ENCODE measurements around the gene ZC3H7B. TPM values are rescaled to one million over a fixed set of nuclear protein-coding genes. Genes with fewer than 3 reads are reported as not detected.

The ZC3H7B gene
- total RNA-seq, 1 donor from 2014 or later, result 51.3 TPM

DNA sequence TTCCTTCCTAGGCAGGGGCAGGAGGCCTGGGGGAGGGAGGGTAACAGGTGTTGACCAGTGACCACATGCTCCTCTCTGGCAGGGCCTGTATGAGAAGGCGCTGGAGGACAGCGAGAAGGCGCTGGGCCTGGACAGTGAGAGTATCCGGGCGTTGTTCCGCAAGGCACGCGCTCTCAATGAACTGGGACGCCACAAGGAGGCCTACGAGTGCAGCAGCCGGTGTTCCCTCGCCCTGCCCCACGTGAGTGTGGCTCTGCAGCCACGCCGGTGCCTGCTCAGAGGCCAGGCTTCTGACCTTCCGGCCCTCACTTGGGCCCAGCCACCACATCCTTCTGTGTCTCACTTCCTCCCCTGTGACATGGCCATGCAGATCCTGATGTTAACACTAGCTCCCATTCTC lies 25.8 kb downstream of the ZC3H7B start:
- no peak for DNase-seq

DNA sequence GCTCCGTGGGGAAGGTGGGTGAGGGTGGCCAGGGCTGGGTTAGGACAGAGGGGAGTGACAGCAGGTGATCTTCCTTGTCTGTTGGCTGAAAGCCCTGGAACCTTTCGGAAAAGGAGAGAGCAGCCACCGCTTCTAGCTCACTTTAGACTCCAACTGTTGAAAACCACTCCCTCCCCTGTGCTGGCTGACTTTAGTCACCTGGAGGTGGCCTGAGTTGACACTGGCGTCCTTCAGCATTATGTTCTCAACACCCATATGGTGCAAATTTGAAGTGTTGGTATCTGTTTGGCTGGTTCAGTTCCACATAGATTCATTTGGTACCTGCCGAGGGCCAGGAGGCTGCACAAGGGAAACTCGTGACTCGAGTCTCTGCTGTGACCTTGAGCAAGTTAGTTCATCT lies 28.8 kb downstream of the ZC3H7B start:
- no peak for DNase-seq

DNA sequence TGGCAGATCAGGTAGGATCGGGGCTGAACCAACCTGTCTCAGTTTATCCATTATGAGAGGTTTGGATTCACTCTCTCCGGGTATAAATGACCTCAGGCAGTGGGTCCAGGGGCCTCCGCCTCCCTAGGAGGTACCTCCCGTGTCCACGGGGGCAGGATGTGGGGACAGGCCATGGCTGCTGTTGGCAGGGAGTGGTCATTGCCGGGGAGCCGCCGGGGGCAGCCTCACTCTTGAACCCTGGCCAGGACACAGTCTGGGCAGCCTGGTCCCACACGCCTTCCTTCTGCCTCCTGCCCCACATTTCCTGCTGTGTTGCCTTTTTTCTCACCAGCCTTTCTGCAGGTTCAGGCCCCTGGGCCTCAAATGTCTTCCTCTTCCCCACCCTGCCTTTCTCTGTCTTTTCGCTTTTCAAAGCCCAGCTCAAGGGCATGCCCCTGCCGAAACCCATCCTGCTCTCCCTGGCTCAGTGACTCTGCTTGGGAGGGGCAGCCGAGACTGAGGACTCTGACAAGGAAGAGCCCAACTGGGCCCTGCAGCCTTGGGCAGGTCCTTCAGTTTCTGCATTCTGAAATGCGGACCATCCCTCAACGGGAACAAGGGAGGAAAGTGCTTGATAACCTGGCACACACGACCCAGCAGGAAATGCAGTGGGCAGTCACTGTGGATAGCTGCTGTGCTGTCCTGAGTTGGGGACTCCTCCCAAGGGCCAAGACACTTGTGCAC lies 31.1 kb downstream of the ZC3H7B start:
- no peak for DNase-seq

DNA sequence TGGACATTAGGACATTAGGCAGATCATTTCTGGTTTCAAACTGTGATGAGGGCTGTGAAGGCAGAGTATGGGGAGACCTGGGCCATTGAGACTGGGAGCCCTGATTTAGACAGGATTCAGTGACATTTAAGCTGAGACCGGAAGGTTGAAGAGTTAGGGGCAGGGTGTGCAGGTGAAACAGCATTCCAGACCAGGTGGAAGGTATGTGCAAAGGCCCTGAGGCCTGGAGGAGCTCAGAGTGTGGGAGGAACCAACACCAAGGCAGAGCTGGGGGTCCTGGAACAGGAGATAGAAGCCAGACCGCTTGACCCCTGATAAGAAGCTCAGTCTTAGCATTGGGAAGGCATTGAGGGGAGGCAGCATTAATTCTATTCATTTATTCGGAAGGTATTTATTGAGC lies 32.5 kb downstream of the ZC3H7B start:
- no peak for DNase-seq

DNA sequence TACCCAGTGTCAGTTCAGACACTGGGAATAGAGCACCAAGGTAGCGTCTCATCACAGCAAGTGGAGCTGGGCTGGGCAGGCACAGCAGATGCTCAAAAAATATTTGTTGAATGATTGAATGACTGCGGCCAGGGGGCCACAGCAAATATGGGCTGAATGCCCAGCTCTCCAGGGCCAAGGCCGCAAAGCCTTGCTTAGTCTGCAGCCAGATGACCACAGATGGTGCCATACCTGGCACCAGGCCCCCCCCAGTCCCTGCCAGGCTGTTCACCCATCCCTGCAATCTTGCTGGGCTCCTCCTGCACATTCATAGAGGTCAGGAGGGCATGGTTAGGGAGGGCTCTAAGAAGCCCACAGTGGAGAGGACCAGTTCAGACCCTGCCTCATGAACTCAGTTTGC lies 32.9 kb downstream of the ZC3H7B start:
- no peak for DNase-seq

DNA sequence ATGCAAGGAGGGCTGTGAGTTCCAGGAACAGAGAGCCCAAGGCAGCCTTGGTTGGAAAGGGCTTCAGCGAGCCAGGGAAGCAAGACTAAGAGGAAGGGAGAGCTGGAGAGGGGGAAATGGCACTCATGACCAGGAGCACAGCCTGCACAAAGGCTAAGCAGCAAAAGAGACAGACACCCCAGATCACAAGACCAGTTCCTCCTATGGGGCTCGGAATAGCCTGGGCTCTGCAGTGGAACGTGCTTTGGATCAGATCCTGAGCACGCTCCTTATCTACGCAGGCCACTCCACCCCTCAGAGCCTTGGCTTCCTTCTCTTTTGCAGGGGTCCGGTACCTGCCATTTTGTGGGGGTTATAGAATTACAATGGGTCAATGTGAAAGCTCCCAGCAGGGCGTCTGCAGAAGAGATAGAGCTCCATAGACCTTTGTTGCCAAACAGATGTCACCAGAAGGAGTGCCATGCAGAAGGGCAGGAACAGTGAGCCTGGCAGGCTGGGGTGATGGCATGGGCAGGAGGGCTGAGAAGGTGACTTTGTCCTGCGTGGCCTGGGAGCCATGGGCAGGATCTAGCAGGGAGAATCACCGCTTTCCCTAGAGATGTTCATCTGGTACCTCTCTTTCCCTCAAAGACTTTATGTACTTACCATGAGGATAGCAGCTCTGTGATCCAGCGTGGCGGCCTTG lies 33.8 kb downstream of the ZC3H7B start:
- no peak for DNase-seq

DNA sequence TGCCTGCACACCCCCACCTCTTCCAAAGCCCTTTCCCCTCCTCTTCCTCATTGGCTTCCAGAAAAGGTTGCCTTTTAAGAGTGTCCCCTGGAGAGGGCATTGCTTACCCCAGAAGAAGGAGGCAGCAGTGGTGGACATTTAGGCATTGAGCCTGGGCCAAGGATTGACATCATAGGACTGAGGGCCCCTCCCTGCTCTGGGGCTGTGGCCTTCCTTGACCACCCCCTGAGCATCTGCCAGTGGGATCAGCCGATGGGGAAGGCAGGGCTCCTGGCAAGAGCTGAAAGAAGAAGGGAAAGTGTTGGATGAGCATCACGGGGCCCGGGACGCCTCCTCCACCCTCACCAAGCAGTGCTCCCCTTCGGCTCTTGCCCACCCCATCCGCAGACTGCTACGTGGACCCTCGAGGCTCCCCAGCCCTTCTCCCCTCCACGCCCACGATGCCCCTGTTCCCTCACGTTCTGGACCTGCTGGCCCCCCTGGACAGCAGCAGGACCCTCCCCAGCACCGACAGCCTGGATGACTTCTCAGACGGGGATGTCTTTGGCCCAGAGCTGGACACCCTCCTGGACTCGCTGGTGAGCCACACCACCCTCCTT lies 37.4 kb downstream of the ZC3H7B start:
- no peak for DNase-seq

DNA sequence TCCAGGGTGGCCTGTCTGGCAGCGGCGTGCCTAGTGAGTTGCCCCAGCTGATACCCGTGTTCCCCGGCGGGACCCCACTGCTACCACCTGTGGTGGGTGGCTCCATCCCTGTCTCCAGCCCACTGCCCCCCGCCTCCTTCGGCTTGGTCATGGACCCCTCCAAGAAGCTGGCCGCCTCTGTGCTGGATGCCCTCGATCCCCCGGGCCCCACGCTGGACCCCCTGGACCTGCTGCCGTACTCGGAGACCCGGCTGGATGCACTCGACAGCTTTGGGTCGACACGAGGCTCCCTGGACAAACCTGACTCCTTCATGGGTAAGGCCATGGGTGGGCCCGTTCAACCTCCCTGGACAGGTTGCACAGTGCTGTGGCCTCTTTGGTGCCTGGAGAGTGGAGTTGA lies 38.5 kb downstream of the ZC3H7B start:
- DNase-seq, result no peak

DNA sequence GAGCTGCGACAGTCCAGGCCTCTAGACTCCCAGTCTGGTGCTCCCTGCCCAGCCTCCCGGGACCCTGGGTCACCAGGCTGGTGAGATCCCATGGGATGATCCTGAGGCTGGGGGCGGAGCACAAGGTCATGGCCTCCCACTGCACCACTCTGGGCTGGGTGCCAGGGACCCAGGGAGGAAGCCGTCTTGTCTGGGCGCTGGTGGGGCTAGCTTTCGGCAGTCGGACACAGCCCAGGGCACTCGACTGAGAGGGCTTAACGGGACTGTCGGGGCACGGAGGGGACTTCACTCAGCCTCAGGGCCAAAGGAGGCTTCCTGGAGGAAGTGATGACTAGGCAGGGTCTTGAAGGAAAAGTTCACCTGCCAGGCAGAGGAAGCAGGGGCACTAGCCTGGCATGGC lies 39.0 kb downstream of the ZC3H7B start:
- no peak for DNase-seq

DNA sequence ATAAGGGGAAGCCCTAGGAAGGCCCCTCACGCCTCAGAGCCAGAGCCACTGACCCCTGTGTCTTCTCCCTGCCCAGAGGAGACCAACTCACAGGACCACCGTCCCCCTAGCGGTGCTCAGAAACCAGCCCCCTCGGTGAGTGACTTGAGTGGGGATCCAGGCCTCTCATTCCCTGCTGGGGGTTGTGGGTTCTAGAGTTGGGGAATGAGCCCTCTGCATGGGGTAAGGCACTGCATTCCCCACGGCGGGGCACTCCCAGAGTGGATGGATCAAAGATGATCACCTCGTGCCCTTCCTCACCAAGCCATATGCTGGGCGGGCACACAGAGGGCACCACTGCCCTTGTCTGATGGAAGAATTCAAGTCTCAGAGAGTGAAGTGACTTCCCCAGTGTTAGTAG lies 39.7 kb downstream of the ZC3H7B start:
- no peak for DNase-seq

DNA sequence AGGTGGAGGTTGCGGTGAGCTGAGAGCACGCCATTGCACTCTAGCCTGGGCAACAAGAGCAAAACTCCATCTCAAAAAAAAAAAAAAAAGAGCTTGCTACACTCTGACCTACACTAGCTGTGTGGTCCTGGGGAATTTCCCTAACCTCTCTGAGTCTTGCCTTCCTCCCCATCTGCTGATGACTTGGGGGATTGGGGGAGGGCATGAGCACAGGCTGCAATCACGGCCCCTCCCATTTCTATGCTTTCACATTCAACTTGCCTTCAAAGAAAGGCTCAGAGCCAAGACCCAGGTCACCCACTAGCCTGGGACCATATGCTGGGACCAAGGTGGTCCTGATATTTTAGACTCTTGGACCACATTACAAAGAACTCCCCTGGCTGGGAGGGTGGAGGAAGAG lies 40.7 kb downstream of the ZC3H7B start:
- no peak for DNase-seq

DNA sequence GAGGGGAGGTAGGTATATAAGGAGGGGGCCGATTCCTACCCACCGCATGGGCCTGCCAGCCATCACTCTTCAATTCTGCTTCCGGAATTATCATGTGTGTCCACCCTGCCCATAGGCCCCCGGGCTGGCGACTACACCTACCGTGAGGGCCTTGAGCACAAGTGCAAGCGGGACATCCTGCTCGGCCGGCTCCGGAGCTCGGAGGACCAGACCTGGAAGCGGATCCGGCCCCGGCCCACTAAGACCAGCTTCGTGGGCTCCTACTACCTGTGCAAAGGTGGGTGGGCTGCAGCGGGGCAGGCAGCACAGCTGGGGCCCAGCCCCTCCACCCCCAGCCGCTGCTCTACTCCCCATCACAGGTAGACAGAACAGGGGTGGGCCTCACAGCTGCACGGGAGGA lies 42.0 kb downstream of the ZC3H7B start:
- DNase-seq, result no peak

DNA sequence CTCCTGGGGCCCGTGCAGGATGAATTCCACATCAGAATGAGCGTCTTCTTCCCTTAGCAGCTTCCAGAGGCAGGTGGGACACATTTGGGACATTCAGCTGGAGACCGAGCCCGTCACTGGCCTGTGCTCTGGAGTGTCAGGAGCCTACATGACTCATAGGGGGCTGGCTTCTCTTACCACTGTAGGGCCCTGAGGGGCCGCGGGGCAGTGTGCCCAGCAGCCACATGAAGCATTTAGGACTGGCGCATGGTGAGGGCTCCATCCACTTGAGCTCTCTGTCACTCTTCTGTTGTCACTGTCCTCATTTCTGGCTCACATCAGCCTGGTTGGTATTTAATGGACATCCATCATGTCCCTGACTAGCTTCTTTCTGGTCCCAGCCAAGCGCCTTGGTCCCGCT lies 42.4 kb downstream of the ZC3H7B start:
- no peak for DNase-seq

DNA sequence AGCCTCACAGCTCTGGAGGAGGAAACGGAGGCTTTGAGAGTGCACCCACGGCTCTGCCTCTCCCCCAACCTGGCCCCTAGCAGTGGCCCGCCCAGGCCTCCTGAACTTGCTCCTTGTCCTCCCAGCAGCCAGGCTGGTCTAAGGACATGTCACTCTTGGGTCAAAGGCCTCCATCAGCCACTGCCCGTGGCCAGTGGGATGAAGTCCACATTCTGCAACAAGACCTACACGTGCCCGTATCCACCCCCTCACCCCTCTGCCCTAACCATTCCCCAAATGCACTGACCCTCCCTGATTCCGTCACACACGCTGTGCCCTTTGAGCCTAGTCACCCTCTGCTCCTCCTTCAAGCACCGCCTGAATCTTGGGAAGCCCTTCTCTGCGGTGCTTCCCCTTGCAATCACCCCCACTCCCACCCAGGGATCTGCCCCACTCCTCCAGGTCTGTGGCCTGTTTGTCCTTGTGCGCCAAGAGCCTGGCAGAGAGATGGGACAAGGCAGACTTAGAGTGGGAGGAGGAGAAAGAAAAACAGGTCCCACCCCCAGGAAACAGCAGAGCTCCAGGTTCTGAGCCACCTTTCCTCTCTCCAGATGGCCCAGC lies 43.0 kb downstream of the ZC3H7B start:
- no peak for DNase-seq

DNA sequence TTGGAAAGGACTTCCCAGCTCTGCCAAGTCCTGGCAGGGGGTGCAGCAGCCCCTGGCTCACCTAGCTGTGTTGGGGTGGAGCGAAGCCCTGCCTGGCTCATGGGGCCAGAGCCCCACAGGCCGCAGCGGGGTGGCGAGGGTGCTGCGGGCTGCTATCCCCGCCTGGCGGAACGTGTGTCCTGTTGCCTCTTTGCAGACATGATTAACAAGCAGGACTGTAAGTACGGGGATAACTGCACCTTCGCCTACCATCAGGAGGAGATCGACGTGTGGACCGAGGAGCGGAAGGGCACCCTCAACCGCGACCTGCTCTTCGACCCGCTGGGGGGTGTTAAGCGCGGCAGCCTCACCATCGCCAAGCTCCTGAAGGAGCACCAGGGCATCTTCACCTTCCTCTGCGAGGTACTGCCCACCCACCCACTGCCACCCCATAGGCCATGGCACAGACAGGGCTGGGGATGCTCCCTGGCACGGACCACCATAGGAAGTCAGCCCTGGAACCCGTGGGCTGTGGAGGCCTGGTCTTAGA lies 44.5 kb downstream of the ZC3H7B start:
- DNase-seq, result no peak

DNA sequence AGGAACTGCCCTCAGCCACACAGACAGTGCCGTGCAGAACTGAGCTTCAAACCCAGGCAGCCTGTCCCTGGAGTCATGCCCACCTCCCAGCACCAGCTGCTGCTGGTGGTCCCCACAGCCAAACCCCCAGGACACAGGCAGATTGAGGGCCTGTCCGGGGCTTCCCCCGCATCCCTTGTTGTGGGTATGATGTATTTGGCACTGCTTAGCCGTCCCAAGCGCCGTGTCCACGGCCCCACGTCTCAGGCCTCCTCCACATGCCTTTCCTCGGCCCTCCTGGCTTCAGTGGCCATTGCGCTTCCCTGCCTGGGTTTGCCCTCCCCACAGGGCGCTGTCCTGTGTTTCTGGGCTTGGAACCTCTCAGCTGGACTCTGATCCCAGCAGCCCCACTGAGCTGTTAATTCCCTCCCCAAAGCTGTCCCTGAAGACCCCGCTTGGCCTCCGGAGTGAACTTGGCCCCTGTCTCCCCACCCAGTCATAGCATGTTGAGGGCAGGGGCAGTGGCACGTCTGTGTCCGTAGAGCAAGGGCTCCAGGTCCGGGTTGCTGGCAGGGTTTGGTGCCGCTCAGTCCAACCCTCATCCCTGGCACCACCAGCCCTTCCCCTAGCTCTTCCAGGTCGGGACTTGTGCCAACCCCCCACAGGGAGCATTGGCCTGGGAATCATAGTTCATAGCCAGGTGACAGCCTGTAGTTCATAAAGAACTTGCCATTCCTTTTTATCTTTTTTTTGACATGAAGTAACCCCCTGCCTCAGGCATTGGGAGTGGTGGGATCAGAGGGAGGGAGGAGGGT lies 45.9 kb downstream of the ZC3H7B start:
- DNase-seq, result no peak

DNA sequence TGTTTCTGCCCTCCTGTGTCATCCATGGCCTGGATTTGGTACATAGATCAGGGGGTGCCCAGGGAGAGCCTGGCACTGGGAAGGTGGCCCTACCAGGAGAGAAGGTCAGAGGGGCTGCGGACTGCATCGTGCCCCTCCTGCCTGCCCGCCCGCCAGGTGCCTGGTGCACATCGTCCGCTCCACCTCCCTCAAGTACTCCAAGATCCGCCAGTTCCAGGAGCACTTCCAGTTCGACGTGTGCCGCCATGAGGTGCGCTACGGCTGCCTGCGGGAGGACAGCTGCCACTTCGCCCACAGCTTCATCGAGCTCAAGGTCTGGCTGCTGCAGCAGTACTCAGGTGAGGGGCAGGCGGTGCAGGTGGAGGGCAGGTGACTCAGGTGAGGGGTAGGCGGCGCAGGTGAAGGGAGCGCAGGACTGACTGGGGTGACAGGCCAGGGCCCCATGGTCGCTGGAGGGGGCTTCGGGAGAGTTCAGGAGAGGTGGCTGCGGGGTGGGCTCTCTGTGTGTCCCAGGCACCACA lies 47.7 kb downstream of the ZC3H7B start:
- no peak for DNase-seq

DNA sequence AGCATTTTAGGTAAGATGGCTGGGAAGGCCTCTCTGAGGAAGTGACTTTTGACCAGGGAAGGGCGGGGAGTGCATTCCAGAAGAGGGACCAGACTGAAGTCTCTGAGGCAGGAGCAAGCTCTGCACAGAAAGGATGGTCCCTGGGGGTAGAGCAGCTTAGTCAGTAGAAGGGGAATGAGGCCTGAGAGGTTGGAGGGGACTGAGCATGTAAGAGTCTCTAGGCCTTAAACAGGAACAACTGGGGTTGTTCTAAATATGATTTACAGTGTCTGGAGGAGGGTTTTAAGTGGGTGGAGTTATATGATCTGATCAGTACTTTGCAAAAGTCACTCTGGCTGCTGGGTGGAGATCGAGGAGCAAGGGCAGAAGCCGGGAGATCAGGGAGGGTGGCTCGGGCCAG lies 48.8 kb downstream of the ZC3H7B start:
- no peak for DNase-seq

DNA sequence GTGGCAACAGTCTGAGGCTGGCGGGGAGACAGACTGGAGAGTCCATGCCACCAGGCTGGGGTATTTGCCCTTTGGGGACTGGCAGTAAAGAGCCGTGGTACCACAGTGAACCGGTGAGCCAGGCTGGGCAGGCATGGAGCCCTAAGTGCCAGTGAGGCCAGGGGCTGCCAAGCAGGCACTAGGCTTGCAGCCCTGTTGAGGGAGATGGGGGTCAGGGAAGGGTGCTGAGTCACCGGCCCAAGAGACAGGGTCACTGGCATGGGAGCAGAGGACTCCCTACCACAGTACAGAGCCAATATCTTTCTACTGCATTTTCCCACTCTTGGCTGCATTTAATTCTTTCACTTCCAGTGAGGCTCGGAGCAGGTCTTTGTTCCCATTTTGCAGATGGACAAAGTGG lies 49.7 kb downstream of the ZC3H7B start:
- no peak for DNase-seq

DNA sequence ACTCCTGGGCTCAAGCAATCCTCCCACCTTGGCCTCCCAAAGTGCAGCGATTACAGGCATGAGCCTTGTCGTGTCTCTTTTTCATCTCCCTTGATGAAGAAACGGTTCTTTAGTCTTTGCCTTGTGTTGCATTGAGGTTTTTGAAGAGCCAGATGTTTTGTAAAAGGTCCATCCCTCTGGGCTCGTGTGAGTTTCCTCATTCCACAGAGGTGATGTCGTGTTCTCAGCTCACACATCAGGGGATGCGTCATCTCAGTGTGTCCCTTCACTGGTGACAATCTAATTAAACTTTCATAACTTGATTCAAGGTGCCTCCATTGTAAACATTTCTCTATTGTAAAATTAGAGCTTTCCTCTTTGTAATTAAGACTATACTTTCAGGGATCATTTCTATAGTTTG lies 50.7 kb downstream of the ZC3H7B start:
- DNase-seq, result no peak

DNA sequence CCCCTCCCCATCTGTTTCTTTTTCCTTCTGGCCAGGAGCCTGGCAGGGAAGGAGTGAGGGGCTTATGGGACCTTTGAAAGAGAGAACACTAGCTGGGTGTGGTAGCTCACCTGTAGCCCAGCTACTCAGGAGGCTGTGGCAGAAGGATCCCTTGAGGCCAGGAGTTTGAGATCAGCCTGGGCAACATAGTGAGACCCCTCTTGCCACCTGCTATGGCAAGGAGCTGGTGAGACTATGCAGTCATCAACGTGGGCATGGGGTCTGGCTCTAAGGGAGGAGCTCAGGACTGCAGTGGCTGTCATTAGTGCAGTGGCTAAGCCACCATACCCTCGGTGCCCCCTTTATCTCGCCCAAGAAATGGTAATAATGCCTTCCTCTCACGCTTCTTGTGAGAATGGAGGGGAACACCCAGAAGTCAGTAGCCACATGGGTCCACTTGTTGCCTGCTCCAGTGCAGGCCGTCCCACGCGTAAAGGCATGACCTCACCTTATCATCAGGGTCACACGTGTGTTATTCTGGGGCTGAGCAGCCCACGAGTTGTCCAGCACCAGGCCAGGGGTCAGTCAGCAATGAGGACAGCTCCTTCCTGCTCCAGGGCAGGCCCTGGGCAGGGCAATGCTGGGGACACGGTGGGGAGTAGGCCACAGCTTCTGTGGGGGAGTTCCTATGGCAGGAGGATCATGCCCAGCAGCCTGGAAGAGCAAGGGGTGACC lies 52.7 kb downstream of the ZC3H7B start:
- no peak for DNase-seq

DNA sequence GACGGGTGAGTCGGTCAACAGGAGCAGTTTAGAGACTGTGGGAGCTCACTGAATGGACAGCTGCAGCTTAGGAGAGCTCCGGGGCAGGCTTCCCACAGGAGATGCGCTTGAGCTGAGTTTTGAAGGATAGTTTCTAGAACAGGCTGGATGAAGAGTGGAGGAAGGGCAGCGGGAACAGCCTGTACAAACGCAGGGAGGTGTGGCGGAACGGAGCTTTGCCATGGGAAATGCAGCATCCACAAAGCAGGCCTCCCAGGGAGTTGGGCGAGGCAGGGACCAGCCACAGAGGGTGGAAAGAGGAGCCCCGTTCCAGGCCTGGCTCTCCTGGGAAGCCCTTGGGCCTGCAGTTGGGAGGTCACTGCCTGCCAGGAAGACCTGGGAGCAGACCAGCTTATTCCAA lies 53.7 kb downstream of the ZC3H7B start:
- DNase-seq, result no peak
